ENCODE data around the gene LDB1.

GRCh38 chr10:102090772-102091171, 29.4 kb downstream of the LDB1 start:
- no peak for TF ChIP-seq SUZ12 (IDR thresholded peaks at IDR 0.05; ENCODE audit: extremely low read depth, insufficient read depth, insufficient read length)
- no peak for TF ChIP-seq YY1 (IDR thresholded peaks at IDR 0.05; ENCODE audit: insufficient read depth, insufficient read length)

Data from NT2/D1 (cell line).